Transverse colon (tissue), 4 donors: ENCODE measurements around the gene HTRA3. TPM values are rescaled to one million over a fixed set of nuclear protein-coding genes. Genes with fewer than 3 reads are reported as not detected.

Source experiments
- DNase-seq: peaks from one replicate; pipeline ENCODE4 v3.0.0-alpha.2; 2019
- H3K27ac ChIP-seq, 4 donors: fragments of 200-600 bp; sonication (generic); 2 replicates each; pipeline ENCODE4 v1.5.1; 2016 to 2018; ENCODE audit warnings: inconsistent platforms in 4 of 4
- H3K27me3 ChIP-seq: fragments of 200-600 bp; sonication (generic); 2 replicates; pipeline ENCODE4 v1.5.1; 2017; ENCODE audit warnings: inconsistent platforms
- H3K36me3 ChIP-seq, 4 donors: fragments of 200-600 bp; sonication (generic); 2 replicates each; pipeline ENCODE4 v1.5.1; 2017 to 2019; ENCODE audit warnings: inconsistent platforms in 4 of 4
- H3K4me1 ChIP-seq, 4 donors: fragments of 200-600 bp; sonication (generic); 2 replicates each; pipeline ENCODE4 v1.5.1; 2017 to 2020; ENCODE audit warnings: inconsistent platforms in 4 of 4
- H3K4me3 ChIP-seq, 4 donors: fragments of 200-600 bp; sonication (generic); 1 replicate in 1 of 4; 2 replicates in 3 of 4; pipeline versions ENCODE4 v1.5.1 to v1.6.1; 2017 to 2019; ENCODE audit warnings: inconsistent platforms in 4 of 4
- H3K9me3 ChIP-seq, 2 donors: fragments of 200-600 bp; sonication (generic); 2 replicates each; pipeline ENCODE4 v1.5.1; 2017 to 2019; ENCODE audit warnings: inconsistent platforms in 2 of 2
- CTCF ChIP-seq, 5 experiments: fragments of 200-600 bp in 3 of 5; fragments of 450-650 bp in 2 of 5; sonication (generic) in 3 of 5; IDR thresholded peaks; 1 replicate in 2 of 5; 2 replicates in 3 of 5; pipeline ENCODE4 v1.5.1; 2016 to 2017; ENCODE audit warnings: antibody characterized with exemption in 5 of 5, inconsistent platforms in 3 of 5, mild to moderate bottlenecking in 2 of 5, moderate library complexity in 1 of 5
- EP300 ChIP-seq: sonication (generic); formaldehyde crosslinking; IDR thresholded peaks from one replicate; pipeline ENCODE4 v1.6.1; 2017; ENCODE audit warnings: antibody characterized with exemption, low read depth
- POLR2A ChIP-seq: fragments of 450-650 bp; IDR thresholded peaks from one replicate; pipeline ENCODE4 v1.6.1; 2016; ENCODE audit warnings: antibody characterized with exemption, mild to moderate bottlenecking, moderate library complexity
- POLR2AphosphoS5 ChIP-seq, 3 donors: sonication (generic); formaldehyde crosslinking; IDR thresholded peaks; one replicate each; pipeline ENCODE4 v1.6.1; 2016; ENCODE audit warnings: antibody characterized with exemption in 3 of 3
- WGBS, 2 donors: methylation state at CpG; one replicate each; pipeline ENCODE4 v1.1.5; 2018; ENCODE audit warnings: low coverage in 1 of 2; 5-methylcytosine and 5-hydroxymethylcytosine counted together
- in situ Hi-C, 4 donors: fragments of 200-750 bp; cut with MboI; loops; one replicate each; pipeline versions ENCODE4 v1.15.0 to v1.15.1; 2017; ENCODE audit warnings: low sequenced_read_pairs in 3 of 4, low pct_ligation_motif_present in 1 of 4, low pct_unique_long_range_greater_than_20kb in 1 of 4
- intact Hi-C: fragments of 100-400 bp; cut with DNase I; formaldehyde crosslinking; loops from one replicate; pipeline ENCODE4 v1.15.1; 2023; ENCODE audit warnings: low total_unique reads
- total RNA-seq, 4 donors: library from RNA; depleted of rRNA; stranded (reverse); fragments of >200 nt; gene quantifications; one replicate each; pipeline ENCODE4 v1.1.0, GENCODE V29; 2016

HTRA3 gene
- total RNA-seq, 4 donors from 2014 or later = 1.5 to 11.9 (median 6.5) TPM

GRCh38 chr4:8349664-8350236 is 80.2 kb downstream of the HTRA3 start:
- intact Hi-C loops = no loop called here
- WGBS, 2 donors = 68 to 79% methylated on average over 4 to 7 of the region's 7 CpGs
- no peak for TF ChIP-seq POLR2AphosphoS5 (IDR thresholded peaks at IDR 0.05)
- no peak for TF ChIP-seq CTCF (IDR thresholded peaks at IDR 0.05)
- TF ChIP-seq POLR2A = no peak
- no peak for TF ChIP-seq EP300

GRCh38 chr4:8350352-8350751 is 80.8 kb downstream of the HTRA3 start:
- intact Hi-C loops = no loop called here
- H3K4me1 ChIP-seq = peaks cover 5 to 16% (median 5%) of the 10 kb centered on the region in 4 donors
- no peak overlapping the region for H3K27ac ChIP-seq
- DNase-seq = no peak
- H3K36me3 ChIP-seq = no peaks in the 10 kb centered on the region
- H3K9me3 ChIP-seq = no peaks in the 10 kb centered on the region
- no peak for TF ChIP-seq POLR2AphosphoS5 (IDR thresholded peaks at IDR 0.05)
- TF ChIP-seq EP300 = no peak
- TF ChIP-seq CTCF (IDR thresholded peaks at IDR 0.05) = no peak
- TF ChIP-seq POLR2A = no peak
- in situ Hi-C loops = no loop called here
- 86 to 96% methylated on average over 2 to 13 of the region's 13 CpGs for WGBS, 2 donors
- H3K4me3 ChIP-seq = no peak overlapping the region
- no peaks in the 10 kb centered on the region for H3K27me3 ChIP-seq

More at GRCh38 chr4:8349664-8350236, 80.2 kb downstream of the HTRA3 start:
- Histone ChIP-seq H3K4me3 (no peak overlapping the region), H3K9me3 (no peaks in the 10 kb centered on the region), H3K27me3 (no peaks in the 10 kb centered on the region), H3K27ac (no peak overlapping the region), H3K4me1 (peaks cover 3 to 16% (median 4%) of the 10 kb centered on the region in 4 donors), H3K36me3 (no peaks in the 10 kb centered on the region)
- in situ Hi-C loops = no loop called here
- DNase-seq = no peak

- in situ Hi-C loops (no loop called here), intact Hi-C loops (no loop called here)
- H3K27ac ChIP-seq = peak overlapping the region in 1 of 4 donors; percentile 34
- H3K27me3 ChIP-seq = no peaks in the 10 kb centered on the region
- TF ChIP-seq EP300 (no peak), POLR2AphosphoS5 (IDR thresholded peaks at IDR 0.05) (no peak), POLR2A (no peak), CTCF (IDR thresholded peaks at IDR 0.05) (no peak)
- no peak overlapping the region for H3K4me3 ChIP-seq
- no peak for DNase-seq
- no peaks in the 10 kb centered on the region for H3K36me3 ChIP-seq
- H3K4me1 ChIP-seq = peaks cover 7 to 21% (median 8%) of the 10 kb centered on the region in 4 donors
- H3K9me3 ChIP-seq = no peaks in the 10 kb centered on the region
- WGBS, 2 donors = 80% methylated on average over 19 of the region's 19 CpGs; no CpG with 5 or more reads in 1 of the 2 donors
Observed at GRCh38 chr4:8350841-8351461, 81.4 kb downstream of the HTRA3 start.

- peaks cover 8 to 23% (median 9%) of the 10 kb centered on the region in 4 donors for H3K4me1 ChIP-seq
- in situ Hi-C loops = no loop called here
- no peaks in the 10 kb centered on the region for H3K36me3 ChIP-seq
- peak overlapping the region in 1 of 4 donors; percentile 34 for H3K27ac ChIP-seq
- no peaks in the 10 kb centered on the region for H3K9me3 ChIP-seq
- H3K27me3 ChIP-seq = no peaks in the 10 kb centered on the region
- 47 to 57% methylated on average over 4 to 8 of the region's 8 CpGs for WGBS, 2 donors
- DNase-seq = no peak
- intact Hi-C loops = no loop called here
- TF ChIP-seq EP300 (no peak), POLR2A (no peak), POLR2AphosphoS5 (IDR thresholded peaks at IDR 0.05) (no peak), CTCF (IDR thresholded peaks at IDR 0.05) (no peak)
- H3K4me3 ChIP-seq = no peak overlapping the region
Observed at GRCh38 chr4:8351931-8352367, 82.4 kb downstream of the HTRA3 start.
